HEK293 (cell line): Measurements from ENCODE around the gene PEX10.

Source experiments
- CTCF ChIA-PET: fragments of 350-600 bp; formaldehyde crosslinking; extraction: SDS; loops from one replicate; lab custom pipeline; 2021; ENCODE audit warnings: antibody characterized with exemption; lab: Yijun Ruan, JAX
- POLR2A ChIA-PET: fragments of 300-600 bp; formaldehyde crosslinking; extraction: SDS; loops from one replicate; lab custom pipeline; 2020; ENCODE audit warnings: antibody characterized with exemption, inconsistent platforms; lab: Yijun Ruan, JAX
- H3K27ac ChIP-seq: fragments of 200-500 bp; sonication (Bioruptor generic); 2 replicates; pipeline ENCODE4 v1.5.1; 2014; ENCODE audit warnings: low read depth, low read length, control low read depth, inconsistent platforms; ENCODE audit errors: extremely low read depth
- H3K36me3 ChIP-seq, 2 experiments: fragments of 200-500 bp in 1 of 2; sonication (Bioruptor generic) in 1 of 2; 1 replicate in 1 of 2; 2 replicates in 1 of 2; pipeline ENCODE4 v1.5.1; 2014 to 2017; ENCODE audit warnings: inconsistent platforms in 2 of 2, low read length in 2 of 2; ENCODE audit not compliant: control insufficient read depth in 2 of 2, insufficient read depth in 1 of 2
- H3K4me1 ChIP-seq: fragments of 200-500 bp; sonication (Bioruptor generic); 2 replicates; pipeline ENCODE4 v1.5.1; 2014; ENCODE audit warnings: mild to moderate bottlenecking, low read length, inconsistent platforms; ENCODE audit not compliant: control insufficient read depth, insufficient read depth
- H3K4me3 ChIP-seq: 2 replicates; pipeline ENCODE4 v1.5.1; 2011; ENCODE audit warnings: low read depth, mild to moderate bottlenecking, control low read depth, low read length, moderate library complexity
- H3K9me3 ChIP-seq: fragments of 200-500 bp; sonication (Bioruptor generic); 2 replicates; pipeline ENCODE4 v1.5.1; 2014; ENCODE audit warnings: low read depth, low read length, inconsistent platforms; ENCODE audit not compliant: control insufficient read depth, insufficient read depth
- GLIS1 ChIP-seq: fragments of 450-650 bp; formaldehyde crosslinking; IDR thresholded peaks from 2 replicates; pipeline ENCODE4 v1.5.1; 2016; ENCODE audit warnings: missing biosample characterization, missing genetic modification characterization
- ZBTB21 ChIP-seq: fragments of 450-650 bp; formaldehyde crosslinking; IDR thresholded peaks from 2 replicates; pipeline ENCODE4 v1.5.1; 2017; ENCODE audit warnings: missing biosample characterization, missing genetic modification characterization
- ZBTB44 ChIP-seq: fragments of 450-650 bp; IDR thresholded peaks from 2 replicates; pipeline ENCODE4 v1.5.1; 2018; ENCODE audit warnings: missing biosample characterization, mild to moderate bottlenecking, missing genetic modification characterization
- ZBTB8A ChIP-seq: fragments of 450-650 bp; formaldehyde crosslinking; IDR thresholded peaks from 2 replicates; pipeline ENCODE4 v1.5.1; 2016; ENCODE audit warnings: missing biosample characterization, missing genetic modification characterization
- ZNF112 ChIP-seq: fragments of 450-650 bp; formaldehyde crosslinking; IDR thresholded peaks from 2 replicates; pipeline ENCODE4 v1.5.0; 2017; ENCODE audit warnings: missing biosample characterization, missing genetic modification characterization
- ZNF157 ChIP-seq: fragments of 450-650 bp; formaldehyde crosslinking; IDR thresholded peaks from 2 replicates; pipeline ENCODE4 v1.5.1; 2016; ENCODE audit warnings: missing biosample characterization, missing genetic modification characterization
- ZNF169 ChIP-seq: fragments of 450-650 bp; formaldehyde crosslinking; IDR thresholded peaks from 2 replicates; pipeline ENCODE4 v1.5.1; 2016; ENCODE audit warnings: missing biosample characterization, missing genetic modification characterization
- ZNF19 ChIP-seq: fragments of 450-650 bp; formaldehyde crosslinking; IDR thresholded peaks from 2 replicates; pipeline ENCODE4; 2016; ENCODE audit warnings: missing biosample characterization, missing genetic modification characterization, low read depth
- ZNF2 ChIP-seq: fragments of 450-650 bp; formaldehyde crosslinking; IDR thresholded peaks from 2 replicates; pipeline ENCODE4 v1.5.1; 2016; ENCODE audit warnings: missing biosample characterization, missing genetic modification characterization
- ZNF214 ChIP-seq: fragments of 450-650 bp; formaldehyde crosslinking; IDR thresholded peaks from 2 replicates; pipeline ENCODE4 v1.5.1; 2017; ENCODE audit warnings: missing biosample characterization, mild to moderate bottlenecking, missing genetic modification characterization, borderline replicate concordance
- ZNF274 ChIP-seq, 2 experiments: fragments of 200-500 bp in 1 of 2; fragments of 450-650 bp in 1 of 2; sonication (Bioruptor generic) in 1 of 2; formaldehyde crosslinking in 1 of 2; IDR thresholded peaks; 2 replicates each; pipeline versions ENCODE4 v1.5.1 to v1.6.1; 2014 to 2016; ENCODE audit warnings: borderline replicate concordance in 1 of 2, inconsistent platforms in 1 of 2, low read length in 1 of 2, missing biosample characterization in 1 of 2, missing genetic modification characterization in 1 of 2
- ZNF280C ChIP-seq: fragments of 450-650 bp; formaldehyde crosslinking; IDR thresholded peaks from 2 replicates; pipeline ENCODE4 v1.5.1; 2016; ENCODE audit warnings: missing biosample characterization, missing genetic modification characterization
- ZNF335 ChIP-seq: fragments of 450-650 bp; formaldehyde crosslinking; conservative IDR thresholded peaks from 2 replicates; pipeline ENCODE4 v1.5.1; 2016; ENCODE audit warnings: missing biosample characterization, missing genetic modification characterization
- ZNF394 ChIP-seq: fragments of 450-650 bp; formaldehyde crosslinking; IDR thresholded peaks from 2 replicates; pipeline ENCODE4 v1.5.1; 2016; ENCODE audit warnings: missing biosample characterization, missing genetic modification characterization, mild to moderate bottlenecking, moderate library complexity, borderline replicate concordance
- ZNF416 ChIP-seq: fragments of 450-650 bp; formaldehyde crosslinking; IDR thresholded peaks from 2 replicates; pipeline ENCODE4 v1.5.1; 2016; ENCODE audit warnings: missing biosample characterization, missing genetic modification characterization
- ZNF654 ChIP-seq: fragments of 450-650 bp; formaldehyde crosslinking; IDR thresholded peaks from 2 replicates; pipeline ENCODE4 v1.5.1; 2016; ENCODE audit warnings: low read depth, missing biosample characterization, missing genetic modification characterization
- TF ChIP-seq, protein P1 (sequence below): fragments of 450-650 bp; formaldehyde crosslinking; conservative IDR thresholded peaks from 2 replicates; pipeline ENCODE4 v1.5.1; 2016; ENCODE audit warnings: low read depth, missing biosample characterization, missing genetic modification characterization
- TF ChIP-seq, protein P2 (sequence below): fragments of 450-650 bp; formaldehyde crosslinking; IDR thresholded peaks from 2 replicates; pipeline ENCODE4 v1.5.1; 2016; ENCODE audit warnings: missing biosample characterization, missing genetic modification characterization
- TF ChIP-seq, protein P3 (sequence below): fragments of 450-650 bp; formaldehyde crosslinking; IDR thresholded peaks from 2 replicates; pipeline ENCODE4 v1.5.1; 2016; ENCODE audit warnings: missing biosample characterization, missing genetic modification characterization

PEX10 gene

GRCh38 chr1:2415337-2415736, 3.0 kb upstream of the PEX10 start (continued):
- TF ChIP-seq ZNF280C (tag by site-specific recombination) (no peak), ZNF214 (tag by site-specific recombination) (no peak), ZNF112 (tag by site-specific recombination) (no peak), ZNF157 (tag by site-specific recombination) (no peak)
- TF ChIP-seq, protein P1, sequence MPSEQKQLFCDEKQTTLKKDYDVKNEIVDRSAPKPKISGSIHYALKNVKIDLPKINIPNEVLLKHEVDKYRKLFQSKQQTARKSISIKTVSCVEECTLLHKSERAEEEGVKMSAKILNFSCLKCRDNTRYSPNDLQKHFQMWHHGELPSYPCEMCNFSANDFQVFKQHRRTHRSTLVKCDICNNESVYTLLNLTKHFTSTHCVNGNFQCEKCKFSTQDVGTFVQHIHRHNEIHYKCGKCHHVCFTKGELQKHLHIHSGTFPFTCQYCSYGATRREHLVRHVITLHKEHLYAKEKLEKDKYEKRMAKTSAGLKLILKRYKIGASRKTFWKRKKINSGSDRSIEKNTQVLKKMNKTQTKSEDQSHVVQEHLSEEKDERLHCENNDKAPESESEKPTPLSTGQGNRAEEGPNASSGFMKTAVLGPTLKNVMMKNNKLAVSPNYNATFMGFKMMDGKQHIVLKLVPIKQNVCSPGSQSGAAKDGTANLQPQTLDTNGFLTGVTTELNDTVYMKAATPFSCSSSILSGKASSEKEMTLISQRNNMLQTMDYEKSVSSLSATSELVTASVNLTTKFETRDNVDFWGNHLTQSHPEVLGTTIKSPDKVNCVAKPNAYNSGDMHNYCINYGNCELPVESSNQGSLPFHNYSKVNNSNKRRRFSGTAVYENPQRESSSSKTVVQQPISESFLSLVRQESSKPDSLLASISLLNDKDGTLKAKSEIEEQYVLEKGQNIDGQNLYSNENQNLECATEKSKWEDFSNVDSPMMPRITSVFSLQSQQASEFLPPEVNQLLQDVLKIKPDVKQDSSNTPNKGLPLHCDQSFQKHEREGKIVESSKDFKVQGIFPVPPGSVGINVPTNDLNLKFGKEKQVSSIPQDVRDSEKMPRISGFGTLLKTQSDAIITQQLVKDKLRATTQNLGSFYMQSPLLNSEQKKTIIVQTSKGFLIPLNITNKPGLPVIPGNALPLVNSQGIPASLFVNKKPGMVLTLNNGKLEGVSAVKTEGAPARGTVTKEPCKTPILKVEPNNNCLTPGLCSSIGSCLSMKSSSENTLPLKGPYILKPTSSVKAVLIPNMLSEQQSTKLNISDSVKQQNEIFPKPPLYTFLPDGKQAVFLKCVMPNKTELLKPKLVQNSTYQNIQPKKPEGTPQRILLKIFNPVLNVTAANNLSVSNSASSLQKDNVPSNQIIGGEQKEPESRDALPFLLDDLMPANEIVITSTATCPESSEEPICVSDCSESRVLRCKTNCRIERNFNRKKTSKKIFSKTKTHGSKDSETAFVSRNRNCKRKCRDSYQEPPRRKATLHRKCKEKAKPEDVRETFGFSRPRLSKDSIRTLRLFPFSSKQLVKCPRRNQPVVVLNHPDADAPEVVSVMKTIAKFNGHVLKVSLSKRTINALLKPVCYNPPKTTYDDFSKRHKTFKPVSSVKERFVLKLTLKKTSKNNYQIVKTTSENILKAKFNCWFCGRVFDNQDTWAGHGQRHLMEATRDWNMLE (tag by site-specific recombination), result no peak

DNA sequence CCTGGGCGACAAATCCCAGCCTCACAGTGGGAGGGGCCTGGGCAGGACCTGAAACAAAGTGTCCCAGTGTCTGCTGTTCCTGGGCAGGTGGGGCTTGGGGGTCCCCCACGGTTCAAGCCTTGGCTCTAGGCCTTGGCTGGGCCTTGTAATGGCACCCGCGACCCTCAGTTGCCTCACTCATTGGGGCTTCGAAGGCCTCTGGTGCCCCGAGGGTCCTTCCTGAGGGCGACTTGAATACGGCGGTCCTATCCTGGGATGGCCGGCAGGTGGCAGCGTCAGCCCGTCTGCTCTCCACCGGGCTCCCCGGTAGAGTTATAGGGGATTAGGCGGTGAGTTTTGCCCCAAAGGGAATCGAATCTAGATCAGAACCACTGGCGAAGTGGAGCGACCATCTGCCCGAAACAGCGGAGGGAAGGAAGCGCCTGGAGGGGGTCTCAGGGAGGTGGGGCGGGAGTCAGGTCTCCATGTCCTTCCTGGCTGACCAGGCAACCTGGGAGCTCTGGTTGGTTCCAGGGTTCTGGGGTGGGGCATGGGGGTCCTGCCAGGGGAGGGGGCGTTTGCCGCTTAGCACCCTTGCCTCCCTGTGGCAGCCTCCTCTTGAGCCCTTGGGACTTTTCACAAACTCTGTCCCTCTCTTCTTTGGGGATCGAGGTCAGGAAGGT, 2.1 kb upstream of the PEX10 start:
- Histone ChIP-seq H3K27ac (no peak overlapping the region), H3K36me3 (peaks cover 0 to 10% of the 10 kb centered on the region in 2 experiments; a peak in 1 of 3 replicates), H3K9me3 (no peaks in the 10 kb centered on the region), H3K4me3 (no peak overlapping the region), H3K4me1 (no peaks in the 10 kb centered on the region)
- CTCF ChIA-PET, result interaction anchor here (0.6 to 2.2 kb wide), 9 partner anchors 9 to 947 kb away, joined by 3 to 31 read pairs (median 4); partner anchors contain the start of gene MORN1
- POLR2A ChIA-PET, result no interaction called here
- no peak for TF ChIP-seq ZNF169 (tag by site-specific recombination)
- peak; percentile 84 for TF ChIP-seq ZNF2 (tag by site-specific recombination)
- no peak for TF ChIP-seq ZNF19 (tag by site-specific recombination)
- TF ChIP-seq ZBTB8A (tag by site-specific recombination), result peak; percentile 73; the same call in 1 of the 2 replicates
- TF ChIP-seq, protein P2, sequence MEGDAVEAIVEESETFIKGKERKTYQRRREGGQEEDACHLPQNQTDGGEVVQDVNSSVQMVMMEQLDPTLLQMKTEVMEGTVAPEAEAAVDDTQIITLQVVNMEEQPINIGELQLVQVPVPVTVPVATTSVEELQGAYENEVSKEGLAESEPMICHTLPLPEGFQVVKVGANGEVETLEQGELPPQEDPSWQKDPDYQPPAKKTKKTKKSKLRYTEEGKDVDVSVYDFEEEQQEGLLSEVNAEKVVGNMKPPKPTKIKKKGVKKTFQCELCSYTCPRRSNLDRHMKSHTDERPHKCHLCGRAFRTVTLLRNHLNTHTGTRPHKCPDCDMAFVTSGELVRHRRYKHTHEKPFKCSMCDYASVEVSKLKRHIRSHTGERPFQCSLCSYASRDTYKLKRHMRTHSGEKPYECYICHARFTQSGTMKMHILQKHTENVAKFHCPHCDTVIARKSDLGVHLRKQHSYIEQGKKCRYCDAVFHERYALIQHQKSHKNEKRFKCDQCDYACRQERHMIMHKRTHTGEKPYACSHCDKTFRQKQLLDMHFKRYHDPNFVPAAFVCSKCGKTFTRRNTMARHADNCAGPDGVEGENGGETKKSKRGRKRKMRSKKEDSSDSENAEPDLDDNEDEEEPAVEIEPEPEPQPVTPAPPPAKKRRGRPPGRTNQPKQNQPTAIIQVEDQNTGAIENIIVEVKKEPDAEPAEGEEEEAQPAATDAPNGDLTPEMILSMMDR (tag by site-specific recombination), result peak; percentile 88
- no peak for TF ChIP-seq ZNF394 (tag by site-specific recombination)
- no peak for TF ChIP-seq ZNF416
- TF ChIP-seq ZNF274 (IDR thresholded peaks at IDR 0.05; ENCODE audit: low read length), result no peak
- no peak for TF ChIP-seq ZNF274 (tag by site-specific recombination; IDR thresholded peaks at IDR 0.05; ENCODE audit: borderline replicate concordance)
- TF ChIP-seq ZNF335, result peak; percentile 79
- TF ChIP-seq ZNF654 (tag by site-specific recombination), result peak; percentile 77
- TF ChIP-seq GLIS1 (tag by site-specific recombination), result peak; percentile 41
- TF ChIP-seq, protein P3, sequence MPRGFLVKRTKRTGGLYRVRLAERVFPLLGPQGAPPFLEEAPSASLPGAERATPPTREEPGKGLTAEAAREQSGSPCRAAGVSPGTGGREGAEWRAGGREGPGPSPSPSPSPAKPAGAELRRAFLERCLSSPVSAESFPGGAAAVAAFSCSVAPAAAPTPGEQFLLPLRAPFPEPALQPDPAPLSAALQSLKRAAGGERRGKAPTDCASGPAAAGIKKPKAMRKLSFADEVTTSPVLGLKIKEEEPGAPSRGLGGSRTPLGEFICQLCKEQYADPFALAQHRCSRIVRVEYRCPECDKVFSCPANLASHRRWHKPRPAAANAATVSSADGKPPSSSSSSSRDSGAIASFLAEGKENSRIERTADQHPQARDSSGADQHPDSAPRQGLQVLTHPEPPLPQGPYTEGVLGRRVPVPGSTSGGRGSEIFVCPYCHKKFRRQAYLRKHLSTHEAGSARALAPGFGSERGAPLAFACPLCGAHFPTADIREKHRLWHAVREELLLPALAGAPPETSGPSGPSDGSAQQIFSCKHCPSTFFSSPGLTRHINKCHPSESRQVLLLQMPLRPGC, result 0 out of 2 replicates have a peak, but pooled peaks have one; percentile 2
- no peak for TF ChIP-seq ZBTB44 (tag by site-specific recombination)
- no peak for TF ChIP-seq ZBTB21
